Stimulated activated CD8-positive, alpha-beta memory T cell treated with anti-CD3 and anti-CD28 coated beads, Interleukin-2, amount 100 ng/mL, for 1 hour (primary cell): Measurements from ENCODE around the gene MARK3.

ENCODE experiments used
- DNase-seq, 2 donors: peaks; one replicate each; pipeline ENCODE4 v3.0.0-alpha.2; 2020; ENCODE audit warnings: low read depth in 2 of 2

MARK3 gene

DNA sequence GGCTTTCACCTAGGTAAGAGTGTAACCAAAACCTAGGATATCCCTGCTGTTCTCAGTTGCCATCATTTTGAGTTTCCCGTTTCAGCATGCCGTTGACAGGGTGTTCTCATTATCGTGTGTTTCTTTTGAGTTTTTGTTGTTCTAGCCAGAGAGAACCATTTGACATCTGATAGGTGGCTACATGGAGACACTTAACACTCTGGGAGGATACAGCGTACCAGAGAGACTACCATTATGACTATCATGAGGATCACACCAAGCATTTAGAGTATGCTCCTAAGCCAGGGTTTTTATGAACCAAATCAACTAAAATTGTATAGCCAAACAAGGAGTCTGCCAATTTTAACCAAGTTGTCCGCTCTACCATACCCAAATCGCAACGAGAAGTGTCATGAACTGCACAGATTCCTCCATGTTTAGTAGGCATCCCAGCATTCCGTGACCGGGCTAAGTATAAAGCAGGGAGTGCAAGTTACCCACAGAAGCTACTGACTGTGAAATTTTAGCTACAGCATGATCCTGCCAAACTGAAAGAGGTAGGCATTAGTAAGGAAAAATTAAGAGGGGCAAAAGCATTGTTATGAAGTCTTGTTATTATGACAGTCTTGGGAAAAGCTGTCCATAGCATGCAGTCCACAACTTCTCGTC, 48.8 kb downstream of the MARK3 start:
- DNase-seq, result no peak

- DNase-seq, result no peak
Observed at GRCh38 chr14:103434868-103435442, 49.7 kb downstream of the MARK3 start.

- no peak for DNase-seq
Observed at GRCh38 chr14:103436533-103436932, 51.3 kb downstream of the MARK3 start.

DNA sequence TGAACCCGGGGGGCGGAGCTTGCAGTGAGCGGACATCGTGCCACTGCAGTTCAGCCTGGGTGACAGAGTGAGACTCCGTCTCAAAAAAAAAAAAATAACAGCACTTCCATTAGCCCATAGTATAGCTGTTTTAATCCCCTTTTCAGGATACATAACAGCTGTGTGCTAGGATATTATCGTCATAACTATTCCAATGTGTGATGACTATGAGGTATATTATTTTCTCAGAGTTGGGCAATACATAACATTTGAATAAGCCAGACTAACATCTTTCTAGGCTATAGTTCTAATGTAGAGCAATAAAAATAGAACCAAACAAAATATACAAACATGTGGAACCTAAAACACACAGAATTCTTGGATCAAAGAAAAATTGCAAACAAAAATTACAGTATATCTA, 57.1 kb downstream of the MARK3 start:
- no peak for DNase-seq

DNA sequence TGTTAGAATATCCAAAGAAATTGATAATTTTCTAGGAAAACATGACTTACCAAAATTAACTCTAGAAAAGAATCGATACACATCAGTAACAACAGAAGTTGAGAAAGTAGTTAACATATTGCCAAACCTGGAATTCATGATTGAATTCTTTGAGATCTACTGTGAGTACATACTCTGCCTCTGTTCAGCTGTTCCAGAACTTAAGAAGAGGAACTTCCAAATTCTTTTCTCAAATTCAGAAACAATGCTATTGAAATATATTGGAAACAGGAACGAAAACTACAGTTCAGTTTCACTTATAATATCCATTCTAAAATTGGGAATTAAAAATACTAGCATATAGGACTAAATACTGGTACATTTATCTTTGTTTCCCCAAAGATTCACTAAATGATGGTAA, 57.9 kb downstream of the MARK3 start:
- DNase-seq, result no peak

- DNase-seq, result no peak
Observed at GRCh38 chr14:103444837-103445524, 59.8 kb downstream of the MARK3 start.

GRCh38 chr14:103445806-103446205, 60.6 kb downstream of the MARK3 start:
- no peak for DNase-seq

- DNase-seq, result no peak
Observed at GRCh38 chr14:103448097-103448496, 62.9 kb downstream of the MARK3 start.

DNA sequence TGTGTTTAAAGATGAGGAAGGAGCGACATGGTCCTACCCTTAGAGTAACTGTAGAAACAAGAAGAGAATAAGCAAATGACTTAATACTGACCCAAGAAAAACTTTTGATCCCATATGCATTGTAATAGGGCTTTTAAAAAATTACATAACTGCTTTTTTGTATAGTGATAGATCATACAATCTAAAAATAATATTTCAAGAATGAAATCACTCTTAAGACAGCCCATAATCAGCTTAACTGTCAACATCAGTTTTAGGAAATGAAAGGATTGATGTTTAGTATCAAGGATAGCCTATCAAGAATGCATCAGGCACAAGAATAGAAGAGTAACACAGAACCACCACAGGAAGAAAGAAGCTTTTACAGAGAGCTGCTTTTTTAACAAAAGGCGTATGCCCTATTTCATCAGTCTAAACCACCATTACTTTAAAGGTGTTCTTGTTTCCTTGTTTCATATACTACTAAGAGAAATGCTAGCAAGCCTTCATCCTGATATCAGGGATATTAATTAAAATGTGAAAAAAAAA, 64.5 kb downstream of the MARK3 start:
- no peak for DNase-seq

- DNase-seq, result no peak
Observed at GRCh38 chr14:103450416-103450815, 65.2 kb downstream of the MARK3 start.

- DNase-seq, result no peak
Observed at GRCh38 chr14:103451401-103451800, 66.2 kb downstream of the MARK3 start.

GRCh38 chr14:103453791-103454190, 68.6 kb downstream of the MARK3 start:
- no peak for DNase-seq

- no peak for DNase-seq
Observed at GRCh38 chr14:103456167-103456835, 71.1 kb downstream of the MARK3 start.

GRCh38 chr14:103460415-103460814, 75.2 kb downstream of the MARK3 start:
- no peak for DNase-seq

DNA sequence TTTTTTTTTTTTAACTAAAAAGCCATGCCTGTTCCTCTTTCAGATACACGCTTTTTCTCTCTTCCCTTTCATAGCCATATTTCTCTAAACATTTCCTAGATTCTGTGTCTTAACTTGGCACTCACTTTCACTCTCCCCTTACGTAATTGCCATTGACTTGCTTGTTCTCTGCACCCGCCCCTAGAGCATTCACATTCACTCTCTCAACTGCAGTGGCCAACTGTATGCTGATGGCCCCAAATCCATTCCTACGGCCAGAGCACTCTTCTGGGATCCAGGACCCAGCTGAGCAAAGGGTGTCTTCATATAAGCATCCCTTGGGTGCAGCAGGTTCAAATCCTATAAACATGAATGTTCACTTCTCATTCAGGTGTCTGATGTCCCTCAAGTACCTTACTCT, 77.9 kb downstream of the MARK3 start:
- DNase-seq, result no peak

DNA sequence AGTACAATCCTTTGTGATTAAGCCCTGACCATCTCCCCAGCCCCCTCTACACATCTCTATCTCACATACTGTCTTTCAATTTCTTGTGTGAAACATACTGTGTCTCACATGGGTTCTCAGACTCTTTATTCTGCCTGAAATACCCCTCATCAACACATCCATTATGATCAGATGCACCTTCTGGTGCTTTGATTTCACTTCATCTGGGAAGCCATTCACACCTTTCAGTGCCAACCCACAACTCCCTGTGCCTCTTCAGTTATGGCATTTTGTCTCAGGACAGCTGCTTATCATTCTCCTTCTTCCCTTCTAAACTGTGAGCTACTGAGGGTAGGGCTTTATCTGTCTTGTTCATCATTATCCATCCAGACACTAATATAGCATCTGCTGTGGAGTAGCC, 78.6 kb downstream of the MARK3 start:
- no peak for DNase-seq

DNA sequence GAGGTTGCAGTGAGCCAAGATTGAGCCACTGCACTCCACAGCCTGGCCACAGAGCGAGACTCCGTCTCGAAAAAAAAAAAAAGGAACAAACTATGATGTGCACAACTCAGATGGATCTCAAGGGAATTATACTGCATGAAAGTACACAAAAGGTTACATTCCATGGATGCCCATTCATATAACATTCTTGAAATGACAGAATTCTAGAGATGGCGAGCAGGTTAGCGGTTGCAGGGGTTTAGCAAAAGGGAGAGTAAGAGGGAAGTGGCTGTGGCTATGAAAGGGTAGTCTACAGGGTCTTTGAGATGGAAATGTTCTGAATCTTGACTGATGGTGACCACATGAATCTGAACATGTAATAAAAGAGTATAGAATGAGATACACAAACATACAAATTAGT, 87.7 kb downstream of the MARK3 start:
- no peak for DNase-seq

- DNase-seq, result no peak
Observed at GRCh38 chr14:103474893-103475292, 89.7 kb downstream of the MARK3 start.

GRCh38 chr14:103476065-103476464, 90.8 kb downstream of the MARK3 start:
- DNase-seq, result no peak

GRCh38 chr14:103476631-103477030, 91.4 kb downstream of the MARK3 start:
- DNase-seq, result no peak

DNA sequence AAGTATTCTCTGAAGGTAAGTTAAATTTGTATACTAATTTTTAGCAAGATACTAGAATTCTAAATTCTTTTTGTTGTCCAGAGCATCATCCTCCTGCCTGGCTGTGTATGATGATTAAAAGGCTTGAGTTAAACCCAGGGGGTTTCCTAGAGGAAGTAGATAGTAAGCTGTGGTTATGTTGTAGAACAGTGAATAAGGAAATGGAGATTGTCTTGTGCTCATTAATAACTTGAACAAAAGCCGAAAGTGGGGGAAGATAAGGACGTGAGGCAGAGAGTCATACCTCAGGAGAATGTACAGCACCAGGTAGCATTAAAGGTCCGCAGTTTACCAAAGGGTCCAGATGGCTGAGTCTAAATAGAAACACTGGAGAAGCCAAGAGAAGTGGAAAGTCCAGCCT, 95.4 kb downstream of the MARK3 start:
- DNase-seq, result no peak

DNA sequence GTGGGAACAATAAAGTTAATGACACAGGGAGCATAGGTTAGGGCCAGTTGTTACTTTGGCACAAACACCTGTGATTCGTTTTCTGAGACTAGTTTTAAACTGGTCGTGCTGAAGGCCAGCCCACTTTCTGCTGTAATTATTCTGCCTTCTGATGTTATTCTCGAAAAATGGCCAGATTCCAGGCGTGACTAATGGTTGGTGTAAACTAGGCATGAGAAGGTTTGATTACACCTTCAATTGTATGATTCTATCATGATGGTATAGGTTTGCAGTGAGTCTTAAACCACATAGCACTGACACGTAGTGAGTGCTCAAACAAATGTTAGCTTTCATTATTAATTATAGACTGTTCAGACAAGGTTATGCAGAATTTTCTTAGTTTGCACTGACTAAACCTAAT, 98.4 kb downstream of the MARK3 start:
- no peak for DNase-seq

DNA sequence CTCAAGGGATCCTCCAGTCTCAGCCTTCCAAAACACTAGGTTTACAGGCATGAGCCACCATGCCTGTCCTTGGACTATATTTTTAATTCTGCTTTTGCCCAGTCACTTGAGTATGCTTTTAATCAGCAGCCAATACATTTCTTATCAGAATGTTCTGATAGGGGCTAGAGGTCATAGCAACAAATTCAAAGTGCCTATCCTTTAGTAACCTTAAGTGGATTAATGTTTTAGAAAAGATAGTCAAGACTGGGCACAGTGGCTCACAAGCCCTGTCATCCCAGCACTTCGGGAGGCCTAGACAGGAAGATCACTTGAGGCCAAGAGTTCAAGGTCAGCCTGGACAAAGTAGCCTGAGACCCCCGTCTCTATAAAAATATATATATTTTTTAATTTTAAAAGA, 100.3 kb downstream of the MARK3 start:
- no peak for DNase-seq
